ENCODE data around the gene SPATA45.

DNA sequence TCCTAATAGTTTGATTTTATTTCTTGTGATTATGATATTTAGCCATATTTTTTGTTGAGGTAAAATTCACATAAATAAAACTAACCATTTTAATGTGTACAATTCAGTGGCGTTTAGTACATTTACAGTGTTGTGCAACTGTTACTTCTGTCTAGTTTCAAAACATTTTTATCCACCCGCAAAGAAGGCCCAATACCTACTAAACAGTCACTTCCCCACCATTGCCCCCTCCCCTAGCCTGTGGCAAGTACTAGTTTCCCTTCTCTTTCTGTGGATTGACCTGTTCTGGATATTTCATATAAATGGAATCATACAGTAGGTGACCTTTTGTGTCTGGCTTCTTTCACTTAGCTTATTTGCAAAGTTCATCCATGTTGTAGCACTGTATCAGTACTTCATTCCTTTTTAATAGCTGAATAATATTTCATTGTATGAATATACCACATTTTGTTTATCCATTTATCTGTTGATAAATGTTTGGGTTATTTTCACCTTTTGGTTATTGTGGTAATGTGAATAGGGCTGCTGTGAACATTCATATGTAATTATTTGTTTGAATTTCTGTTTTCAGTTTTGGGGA lies 14.8 kb upstream of the SPATA45 start:
- TF ChIP-seq SP1 (IDR thresholded peaks at IDR 0.05) (no peak), NFRKB (IDR thresholded peaks at IDR 0.05) (no peak), FOXA1 (IDR thresholded peaks at IDR 0.05) (no peak), SUZ12 (IDR thresholded peaks at IDR 0.05) (no peak), HDGF (IDR thresholded peaks at IDR 0.05; ENCODE audit: borderline replicate concordance) (no peak)
- TF ChIP-seq, protein P1, sequence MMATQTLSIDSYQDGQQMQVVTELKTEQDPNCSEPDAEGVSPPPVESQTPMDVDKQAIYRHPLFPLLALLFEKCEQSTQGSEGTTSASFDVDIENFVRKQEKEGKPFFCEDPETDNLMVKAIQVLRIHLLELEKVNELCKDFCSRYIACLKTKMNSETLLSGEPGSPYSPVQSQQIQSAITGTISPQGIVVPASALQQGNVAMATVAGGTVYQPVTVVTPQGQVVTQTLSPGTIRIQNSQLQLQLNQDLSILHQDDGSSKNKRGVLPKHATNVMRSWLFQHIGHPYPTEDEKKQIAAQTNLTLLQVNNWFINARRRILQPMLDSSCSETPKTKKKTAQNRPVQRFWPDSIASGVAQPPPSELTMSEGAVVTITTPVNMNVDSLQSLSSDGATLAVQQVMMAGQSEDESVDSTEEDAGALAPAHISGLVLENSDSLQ (IDR thresholded peaks at IDR 0.05), result no peak
